ENCODE data around the gene TEN1.
"Not testable (repeated sequence)": the region's sequence is repeated elsewhere in the genome, so short reads cannot be mapped to it uniquely, and the experiment has no call there.

Gene TEN1, protein sequence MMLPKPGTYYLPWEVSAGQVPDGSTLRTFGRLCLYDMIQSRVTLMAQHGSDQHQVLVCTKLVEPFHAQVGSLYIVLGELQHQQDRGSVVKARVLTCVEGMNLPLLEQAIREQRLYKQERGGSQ

DNA sequence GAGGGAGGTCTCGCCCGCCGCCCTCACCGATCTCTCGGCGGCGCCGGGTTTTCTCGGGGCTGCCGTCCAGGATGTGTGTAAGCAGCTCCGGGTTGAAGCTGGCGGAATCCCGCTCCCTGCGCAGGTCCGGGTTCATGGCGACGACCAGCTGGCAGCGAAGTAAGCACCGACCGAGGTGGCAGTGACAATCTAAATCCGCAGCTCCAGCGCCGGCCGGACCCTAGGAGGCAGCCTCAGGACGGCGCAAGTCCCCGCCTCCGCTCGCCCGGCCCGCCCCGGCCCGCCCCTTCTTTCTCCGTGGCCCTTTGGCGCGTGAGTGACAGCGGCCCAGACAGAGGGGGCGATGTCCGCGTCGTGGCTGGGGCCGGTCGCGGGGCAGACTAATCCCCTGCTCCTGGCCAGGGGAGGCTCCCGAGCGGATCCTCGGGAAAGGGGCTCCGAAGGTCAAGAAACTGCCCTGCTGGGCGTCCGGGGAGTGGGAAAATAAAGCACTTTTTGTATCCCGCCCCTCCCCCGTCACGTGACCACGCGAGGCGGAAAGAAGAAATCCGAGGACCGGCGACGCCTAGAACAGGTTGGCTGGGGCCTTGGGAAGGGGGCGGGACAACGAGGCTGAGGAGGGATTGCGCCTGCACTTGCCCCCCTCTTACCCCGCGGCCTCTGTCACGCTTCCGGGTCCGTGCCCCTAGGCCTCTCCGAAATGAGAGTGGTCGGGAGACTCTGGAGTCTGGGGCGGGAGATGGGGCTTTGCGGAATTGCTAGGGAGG is at the start of gene TEN1, which contains the start of gene ACOX1:
Gene TEN1 (plus strand): TSS at position 303 of the 767 bp plus-strand sequence. CDS start 6,953 bp downstream, outside the sequence.
Gene ACOX1 (minus strand): TSS at position 229 of the 767 bp plus-strand sequence. CDS start 93 bp downstream, at position 136.
- no peak for FAIRE-seq

DNA sequence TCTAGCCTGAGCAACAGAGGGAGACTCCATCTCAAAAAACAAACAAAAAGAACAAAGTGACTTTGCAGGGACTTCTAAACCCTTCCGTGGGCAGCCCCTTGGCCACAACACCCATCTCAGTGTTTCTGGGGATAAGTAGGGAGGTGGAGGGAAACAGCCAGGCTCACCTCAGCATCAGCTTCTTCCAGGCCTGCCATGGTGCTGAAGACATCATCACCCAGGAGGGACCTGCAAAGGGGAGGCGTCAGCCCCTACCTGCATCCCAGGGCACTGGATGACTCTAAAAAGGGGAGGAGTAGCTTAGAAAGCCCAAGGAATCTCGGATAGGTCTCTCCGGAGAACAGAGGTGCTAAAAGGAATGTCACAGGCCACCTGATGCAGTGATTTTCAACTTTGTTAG is 48.0 kb upstream of the TEN1 start:
- FAIRE-seq = no peak

DNA sequence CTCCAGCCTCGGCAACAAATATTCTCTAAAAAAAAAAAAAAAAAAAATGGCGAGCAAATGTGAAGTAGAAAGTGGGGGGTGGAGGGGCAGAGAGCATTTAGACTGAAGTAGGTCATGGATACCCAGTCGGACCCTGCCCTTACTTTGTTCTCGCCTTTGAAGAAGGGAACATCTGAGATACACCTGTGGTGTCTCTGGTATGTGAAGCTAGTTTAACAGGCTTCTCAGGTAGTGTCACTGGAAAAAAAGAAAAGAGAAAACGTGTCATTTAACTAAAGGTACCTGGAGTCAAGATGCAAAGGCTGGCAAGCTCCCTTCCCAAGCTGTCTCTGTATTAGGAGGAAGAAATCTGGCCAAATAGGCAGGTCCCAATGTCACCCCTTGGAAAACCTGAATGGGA is 46.2 kb upstream of the TEN1 start:
- FAIRE-seq = no peak

DNA sequence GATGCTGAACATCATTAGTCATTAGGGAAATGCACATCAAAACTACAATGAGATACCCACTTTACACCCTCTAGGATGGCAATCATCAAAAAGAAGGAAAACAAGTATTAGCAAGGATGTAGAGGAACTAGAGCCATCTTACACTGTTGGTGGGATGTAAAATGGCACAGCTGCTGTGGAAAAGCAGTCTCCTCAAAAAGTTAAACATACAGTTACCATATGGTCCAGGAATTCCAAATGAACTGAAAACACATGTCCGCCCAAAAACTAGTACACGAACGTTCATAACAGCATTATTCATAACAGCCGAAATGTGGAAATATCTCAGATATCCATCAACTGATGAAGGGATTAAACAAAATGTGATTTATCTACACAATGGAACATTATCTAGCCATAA is 45.2 kb upstream of the TEN1 start:
- FAIRE-seq = no peak

- no peak for FAIRE-seq
Observed at GRCh38 chr17:75937652-75938051, 41.4 kb upstream of the TEN1 start.

DNA sequence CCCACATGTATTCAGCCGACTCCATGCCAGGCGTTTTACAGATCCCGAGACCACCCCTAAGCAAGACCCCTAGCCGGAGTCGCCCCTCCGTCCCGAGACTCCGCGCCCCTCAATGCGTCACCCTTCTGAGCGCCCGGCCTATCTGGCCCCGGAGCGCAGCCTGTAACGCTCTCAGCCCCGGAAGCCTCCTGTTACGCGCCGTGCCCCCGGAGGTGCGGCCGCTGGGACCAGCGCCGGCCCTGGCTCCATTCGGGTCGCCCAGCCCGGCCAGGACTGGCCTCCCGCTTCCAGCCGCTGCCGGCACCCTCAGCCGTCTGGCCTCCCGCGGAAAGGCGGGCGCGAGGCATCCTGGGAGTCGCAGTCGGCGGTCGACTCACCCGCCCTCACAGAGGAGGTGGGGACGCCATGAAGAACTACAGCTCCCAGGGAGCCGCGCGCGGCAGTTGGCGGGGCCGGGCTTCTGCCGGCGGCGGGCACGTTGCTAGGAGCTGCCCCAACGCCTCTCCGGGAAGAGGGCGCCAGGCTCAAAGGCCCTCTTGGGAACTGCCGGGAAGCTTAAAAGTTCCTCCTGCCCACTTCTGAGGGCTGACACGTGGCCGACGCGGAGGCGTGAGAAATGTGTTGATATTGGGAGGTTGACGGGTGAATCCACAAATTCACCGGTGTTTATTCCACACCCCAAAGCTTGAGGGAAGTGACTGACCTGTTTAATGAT is 38.2 kb upstream of the TEN1 start, which contains the start of gene FBF1:
Gene FBF1 (minus strand): TSS at position 316 of the 715 bp plus-strand sequence. CDS start 2,893 bp downstream, outside the sequence.
- no peak for FAIRE-seq

GRCh38 chr17:75941442-75941819 is 37.6 kb upstream of the TEN1 start:
- FAIRE-seq = no peak

GRCh38 chr17:75942473-75942872 is 36.6 kb upstream of the TEN1 start:
- FAIRE-seq = no peak

GRCh38 chr17:75943491-75943890 is 35.5 kb upstream of the TEN1 start:
- no peak for FAIRE-seq

DNA sequence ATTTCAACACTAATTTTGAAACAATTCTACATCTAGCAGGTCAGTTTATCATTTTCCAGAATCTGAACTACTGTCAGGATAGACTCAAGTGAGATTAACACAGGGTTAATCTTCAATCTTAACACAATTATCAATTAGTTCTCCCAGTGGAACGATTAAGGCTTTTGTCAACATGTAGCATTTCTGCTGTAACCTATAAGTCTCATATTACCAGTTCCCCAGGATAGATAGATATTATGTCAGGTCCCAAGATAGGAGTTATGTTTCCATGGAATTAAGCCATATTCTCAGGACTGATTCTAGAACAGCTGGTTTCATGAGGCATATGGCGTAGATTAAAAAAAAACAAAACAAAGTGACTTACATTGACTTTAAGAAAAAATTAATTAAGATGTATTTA is 33.8 kb upstream of the TEN1 start:
- FAIRE-seq = no peak

DNA sequence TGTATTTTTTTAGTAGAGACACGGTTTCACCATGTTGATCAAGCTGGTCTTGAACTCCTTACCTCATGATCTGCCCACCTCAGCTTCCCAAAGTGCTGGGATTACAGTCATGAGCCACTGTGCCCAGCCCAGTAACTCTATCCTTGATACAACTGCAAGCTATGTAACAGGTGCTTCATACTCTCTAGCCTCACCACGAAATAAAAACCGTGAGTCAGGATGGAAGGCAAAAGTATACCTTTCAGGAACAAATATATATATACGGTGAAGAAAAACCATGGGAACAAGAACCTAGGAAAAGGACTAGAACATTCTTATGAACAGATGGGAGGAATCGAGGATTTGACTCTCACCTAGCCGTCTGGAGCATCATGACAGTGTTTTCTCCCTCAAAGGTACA is 28.6 kb upstream of the TEN1 start:
- FAIRE-seq = no peak

DNA sequence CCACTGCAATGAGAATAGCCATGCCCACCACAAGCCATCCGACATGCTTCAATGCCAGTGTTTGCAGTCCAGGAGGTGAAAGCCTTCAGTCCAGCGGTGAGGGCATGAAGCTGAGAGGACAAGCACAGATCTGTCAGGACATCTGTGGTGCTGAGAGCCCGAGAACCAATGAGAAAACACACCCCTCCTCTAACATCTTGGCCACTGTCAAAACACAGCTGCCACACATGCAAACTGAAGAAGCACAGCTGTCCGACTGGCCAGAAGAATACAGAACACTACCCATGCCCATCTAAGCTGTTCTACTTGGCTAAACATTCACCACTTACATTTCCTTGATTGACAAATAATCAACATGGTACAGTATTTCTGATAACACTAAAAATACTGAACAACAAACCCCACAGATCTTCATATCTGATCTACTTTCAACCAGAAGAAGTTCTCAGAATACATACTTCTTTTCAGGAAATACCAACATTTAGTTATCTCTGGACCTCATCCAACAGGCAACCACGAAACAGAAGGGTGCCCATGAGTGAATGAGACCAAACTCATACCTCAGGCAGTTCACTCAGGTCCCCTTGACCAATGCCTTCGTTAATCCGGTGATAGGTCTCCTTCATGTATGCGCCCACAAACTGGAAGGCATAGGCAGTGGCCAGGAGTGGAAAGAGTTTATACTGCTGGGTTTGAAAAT is 28.0 kb upstream of the TEN1 start:
- no peak for FAIRE-seq

DNA sequence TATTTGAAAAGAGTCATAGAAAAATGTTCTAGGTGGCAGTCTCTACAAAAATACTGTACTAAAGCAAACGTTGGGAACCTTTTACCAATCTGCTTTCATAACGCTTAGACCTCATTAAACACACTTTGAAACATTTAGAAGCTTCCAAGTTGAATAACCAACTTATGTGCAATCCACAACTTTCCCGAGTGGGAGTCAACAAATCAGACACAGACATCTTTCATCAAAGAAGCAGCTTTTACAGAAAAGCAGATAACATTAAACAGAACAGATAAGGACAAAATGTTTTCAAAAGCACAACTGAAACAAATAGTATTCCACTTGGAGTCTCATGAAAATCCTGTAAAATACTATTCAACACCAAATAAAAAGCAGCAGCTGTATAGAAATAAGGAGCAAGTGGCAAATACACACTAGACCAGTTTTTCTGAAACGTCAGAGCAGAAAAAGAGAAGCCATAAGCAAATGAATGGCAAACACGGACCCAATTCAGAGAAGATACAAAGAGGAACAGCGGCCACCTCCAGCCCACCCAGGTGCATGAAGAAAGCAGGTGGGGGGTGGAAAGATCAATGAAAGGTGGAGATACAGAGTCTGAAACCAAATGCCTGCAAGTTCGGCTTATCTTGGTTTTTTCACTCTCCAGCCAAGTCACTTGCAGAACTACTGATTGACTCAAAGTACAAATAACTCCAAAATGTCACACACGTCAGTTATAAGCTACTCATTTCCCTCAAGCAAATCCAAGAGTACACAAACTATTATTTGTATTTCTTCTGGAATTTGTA is 19.8 kb upstream of the TEN1 start:
- no peak for FAIRE-seq

DNA sequence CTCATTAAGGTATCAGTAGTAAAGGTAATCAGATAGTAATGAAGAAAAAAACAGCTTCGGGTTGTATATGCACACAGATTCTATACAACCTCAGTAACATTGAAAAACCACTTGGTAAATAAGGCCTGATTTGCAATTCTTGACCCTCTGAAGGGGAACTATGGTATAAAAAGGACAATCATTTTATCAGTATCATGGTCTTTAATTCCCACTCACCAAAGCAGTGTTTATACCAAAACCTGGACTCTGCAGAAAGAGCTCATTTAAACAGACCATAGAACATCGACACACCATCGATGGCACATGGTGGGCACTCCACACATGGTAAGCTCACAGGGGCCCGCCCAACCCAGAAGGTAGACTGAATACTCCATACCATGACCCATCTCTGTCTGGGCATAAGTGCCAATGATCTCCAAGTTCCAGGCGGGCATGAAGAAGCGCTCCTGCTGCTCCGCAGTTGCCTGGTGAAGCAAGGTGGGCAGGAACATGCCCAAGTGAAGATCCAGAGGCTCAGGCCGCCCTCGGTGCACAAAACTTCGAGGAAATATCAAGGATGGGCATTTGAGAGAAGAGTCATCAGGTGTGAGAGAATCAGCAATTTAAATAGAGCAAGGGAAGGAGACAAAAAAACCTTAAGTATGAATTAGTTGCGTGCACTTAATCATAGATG is 19.1 kb upstream of the TEN1 start:
- no peak for FAIRE-seq

DNA sequence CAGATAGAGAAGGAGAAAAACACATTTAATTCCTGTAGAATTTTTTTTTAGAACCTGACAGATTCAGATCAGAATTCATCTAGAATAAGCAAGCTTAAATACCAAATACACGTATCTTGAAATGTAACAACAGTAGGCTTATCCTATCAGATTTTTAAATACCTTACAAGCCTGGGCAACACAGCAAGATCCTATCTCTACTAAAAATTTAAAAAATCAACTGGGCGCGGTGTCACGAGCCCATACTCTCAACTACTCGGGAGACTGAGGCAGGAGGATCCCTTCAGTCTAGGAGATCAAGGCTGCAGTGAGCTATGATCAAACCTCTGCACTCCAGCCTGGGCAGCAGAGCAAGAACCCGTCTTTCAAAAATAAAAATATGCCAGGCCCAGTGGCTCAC is 13.6 kb upstream of the TEN1 start:
- no peak for FAIRE-seq

DNA sequence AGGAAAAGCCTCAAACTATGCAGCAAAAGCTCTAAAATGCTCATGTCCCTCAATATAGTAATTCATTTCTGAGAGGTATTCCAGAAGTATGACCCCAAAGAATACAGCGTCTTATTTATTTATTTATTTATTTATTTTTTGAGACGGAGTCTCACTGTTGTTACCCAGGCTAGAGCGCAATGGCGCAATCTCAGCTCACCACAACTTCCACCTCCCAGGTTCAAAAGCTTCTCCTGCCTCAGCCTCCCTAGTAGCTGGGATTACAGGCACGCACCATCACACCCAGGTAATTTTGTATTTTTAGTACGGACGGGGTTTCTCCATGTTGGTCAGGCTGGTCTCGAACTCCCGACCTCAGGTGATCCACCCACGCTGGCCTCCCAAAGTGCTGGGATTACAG is 10.0 kb upstream of the TEN1 start:
- FAIRE-seq = not testable (repeated sequence)

- FAIRE-seq = no peak
Observed at GRCh38 chr17:75970011-75970523, 9.0 kb upstream of the TEN1 start.

- no peak for FAIRE-seq
Observed at GRCh38 chr17:75970626-75971025, 8.4 kb upstream of the TEN1 start.

- not testable (repeated sequence) for FAIRE-seq
Observed at GRCh38 chr17:75975187-75975586, 3.9 kb upstream of the TEN1 start.

DNA sequence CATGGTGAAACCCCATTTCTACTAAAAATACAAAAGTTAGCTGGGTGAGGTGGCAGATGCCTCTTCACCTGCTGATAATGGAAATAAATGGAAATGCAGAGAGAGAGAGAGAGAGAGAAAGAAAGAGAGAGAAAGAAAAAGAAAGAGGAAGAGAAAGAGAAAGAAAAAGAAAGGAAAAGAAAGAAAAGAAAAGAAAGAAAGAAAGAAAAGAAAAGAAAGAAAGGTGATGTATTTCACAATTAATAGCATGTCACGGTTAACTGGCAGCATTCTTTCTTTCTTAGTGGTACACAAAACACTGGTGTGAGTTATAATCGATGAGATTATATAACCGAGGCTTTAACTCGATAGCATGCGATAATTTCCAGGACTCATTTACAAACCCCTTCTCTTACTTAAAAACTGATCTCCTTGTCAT is 3.3 kb upstream of the TEN1 start:
- FAIRE-seq = no peak

DNA sequence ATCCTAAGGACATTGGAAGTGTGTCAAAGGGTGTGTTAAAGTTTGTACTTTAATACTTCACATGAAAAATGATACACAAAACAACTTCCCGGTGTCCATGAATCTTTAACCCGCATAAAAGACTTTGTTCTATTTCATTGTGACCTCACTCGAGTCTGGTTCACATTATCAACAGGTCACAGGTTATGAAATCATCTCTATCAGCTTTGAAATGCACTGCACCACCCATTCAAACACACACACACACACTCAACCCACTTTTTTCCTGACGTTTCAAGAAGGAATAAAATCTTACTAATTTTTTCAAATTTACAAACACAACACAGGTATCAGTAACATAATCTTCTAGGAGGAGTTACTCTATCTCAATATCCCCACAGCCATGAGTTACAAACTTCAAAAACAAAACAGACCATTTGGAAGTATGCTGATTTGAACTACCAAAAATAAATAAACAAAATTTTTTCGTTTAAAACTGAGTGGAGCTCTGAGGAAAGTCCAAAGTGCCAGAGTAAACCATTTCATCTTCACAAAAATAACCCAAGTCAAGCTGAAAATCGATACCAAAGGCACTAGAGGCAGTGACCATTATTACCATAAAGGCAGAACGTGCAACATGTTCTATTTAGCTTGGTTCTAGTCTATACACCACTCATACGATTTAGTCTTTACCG is 2.7 kb upstream of the TEN1 start:
- FAIRE-seq = no peak
